GM12873 (cell line): ENCODE results near the gene COL1A2.

Experiments used
- CTCF ChIP-seq: IDR thresholded peaks from 2 replicates; pipeline ENCODE4 v1.5.1; 2012; ENCODE audit warnings: low read depth, mild to moderate bottlenecking, moderate library complexity, low read length, control low read depth; ENCODE audit not compliant: insufficient read depth; ENCODE audit errors: missing control alignments

The COL1A2 gene

GRCh38 chr7:94357076-94357475 lies 37.6 kb upstream of the COL1A2 start:
- no peak for TF ChIP-seq CTCF

GRCh38 chr7:94360926-94361325 lies 33.8 kb upstream of the COL1A2 start:
- TF ChIP-seq CTCF = no peak

- no peak for TF ChIP-seq CTCF
Observed at GRCh38 chr7:94362276-94362675, 32.4 kb upstream of the COL1A2 start.

GRCh38 chr7:94364816-94365215 lies 29.9 kb upstream of the COL1A2 start:
- no peak for TF ChIP-seq CTCF

- no peak for TF ChIP-seq CTCF
Observed at GRCh38 chr7:94366163-94366562, 28.5 kb upstream of the COL1A2 start.

- no peak for TF ChIP-seq CTCF
Observed at GRCh38 chr7:94366832-94367231, 27.9 kb upstream of the COL1A2 start.

- TF ChIP-seq CTCF = no peak
Observed at GRCh38 chr7:94367949-94368348, 26.7 kb upstream of the COL1A2 start.
